ENCODE data around the gene C11orf21.
"Not testable (repeated sequence)": the region's sequence is repeated elsewhere in the genome, so short reads cannot be mapped to it uniquely, and the experiment has no call there.

The C11orf21 gene

GRCh38 chr11:2301631-2302305 is at the start of gene C11orf21, which contains the start of gene TSPAN32:
Gene C11orf21 (minus strand): TSS chr11:2301918. CDS start chr11:2301808, 110 bp downstream.
Gene TSPAN32 (plus strand): TSS chr11:2302013. CDS start chr11:2302150, 137 bp downstream.
- DNase-seq = peak; percentile 78

DNA sequence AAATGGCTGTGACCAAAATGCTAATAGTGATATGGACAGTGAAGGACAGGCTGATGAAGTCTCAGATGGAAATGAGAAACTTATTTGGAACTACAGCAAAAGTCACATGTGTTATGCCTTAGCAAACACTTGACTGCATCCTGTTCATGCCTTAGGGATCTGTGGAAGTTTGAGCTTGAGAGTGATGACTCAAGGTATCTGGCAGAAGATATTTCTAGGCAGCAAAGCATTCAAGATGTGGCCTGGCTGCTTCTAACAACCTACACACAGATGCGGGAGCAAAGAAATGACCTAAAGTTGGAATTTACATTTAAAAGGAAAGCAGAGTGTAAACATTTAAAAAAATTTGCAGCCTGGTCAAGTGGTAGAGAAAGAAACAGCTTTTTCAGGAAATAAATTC is 47.3 kb upstream of the C11orf21 start:
- no peak for DNase-seq

GRCh38 chr11:2347308-2347830 is 45.7 kb upstream of the C11orf21 start:
- DNase-seq = no peak

- no peak for DNase-seq
Measured at GRCh38 chr11:2346586-2347307, 45.0 kb upstream of the C11orf21 start.

DNA sequence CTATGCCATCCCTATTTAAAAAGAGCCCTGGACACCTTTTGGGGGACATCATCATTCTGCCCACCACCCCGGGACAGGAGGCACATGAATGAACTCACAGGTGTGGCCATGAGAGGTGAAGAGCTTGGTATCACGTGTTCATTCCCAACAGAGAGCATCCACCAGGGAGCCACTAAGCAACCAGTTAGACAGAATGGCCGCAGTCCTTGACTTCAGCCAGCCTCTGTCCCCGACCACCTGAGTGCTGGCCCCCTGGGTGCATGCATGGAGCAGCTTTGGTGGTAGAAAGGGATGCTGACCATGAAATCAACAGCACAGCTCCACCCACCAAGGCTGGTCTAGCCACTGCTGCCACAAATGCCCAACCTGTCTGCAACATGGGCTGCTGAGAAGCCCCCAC is 44.3 kb upstream of the C11orf21 start:
- no peak for DNase-seq

GRCh38 chr11:2345050-2345449 is 43.3 kb upstream of the C11orf21 start:
- DNase-seq = no peak

GRCh38 chr11:2343502-2343901 is 41.8 kb upstream of the C11orf21 start:
- no peak for DNase-seq

- no peak for DNase-seq
Measured at GRCh38 chr11:2342981-2343380, 41.3 kb upstream of the C11orf21 start.

DNA sequence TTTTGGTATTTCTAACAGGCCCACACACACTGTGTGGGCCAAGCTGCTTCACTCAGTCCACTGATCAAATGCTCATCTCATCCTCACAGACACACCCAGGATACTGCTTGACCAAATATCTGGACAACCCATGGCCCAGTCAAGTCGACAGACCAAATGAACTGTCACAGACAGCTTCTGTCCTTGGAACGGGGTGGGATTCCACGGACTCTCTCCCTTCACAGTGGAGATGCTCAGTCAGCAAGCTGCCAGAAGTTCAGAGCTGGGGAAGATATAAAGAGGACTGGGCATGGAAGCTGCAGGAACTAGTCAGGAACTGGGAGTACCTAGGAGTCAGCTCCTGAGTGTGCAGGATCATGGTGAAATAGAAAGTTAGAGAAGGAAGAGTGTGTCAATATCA is 40.8 kb upstream of the C11orf21 start:
- DNase-seq = no peak

DNA sequence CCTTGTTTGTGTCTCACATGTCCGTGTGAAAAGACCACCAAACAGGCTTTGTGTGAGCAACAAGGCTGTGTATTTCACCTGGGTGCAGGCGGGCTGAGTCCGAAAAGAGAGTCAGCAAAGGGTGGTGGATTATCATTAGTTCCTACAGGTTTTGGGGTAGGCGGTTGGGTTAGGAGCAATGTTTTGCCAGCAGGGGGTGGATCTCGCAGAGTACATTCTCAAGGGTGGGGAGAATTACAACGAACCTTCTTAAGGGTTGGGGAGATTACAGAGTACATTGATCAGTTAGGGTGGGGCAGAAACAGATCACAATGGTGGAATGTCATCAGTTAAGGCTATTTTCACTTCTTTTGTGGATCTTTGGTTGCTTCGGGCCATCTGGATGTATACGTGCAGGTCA is 37.0 kb upstream of the C11orf21 start:
- DNase-seq = not testable (repeated sequence)

DNA sequence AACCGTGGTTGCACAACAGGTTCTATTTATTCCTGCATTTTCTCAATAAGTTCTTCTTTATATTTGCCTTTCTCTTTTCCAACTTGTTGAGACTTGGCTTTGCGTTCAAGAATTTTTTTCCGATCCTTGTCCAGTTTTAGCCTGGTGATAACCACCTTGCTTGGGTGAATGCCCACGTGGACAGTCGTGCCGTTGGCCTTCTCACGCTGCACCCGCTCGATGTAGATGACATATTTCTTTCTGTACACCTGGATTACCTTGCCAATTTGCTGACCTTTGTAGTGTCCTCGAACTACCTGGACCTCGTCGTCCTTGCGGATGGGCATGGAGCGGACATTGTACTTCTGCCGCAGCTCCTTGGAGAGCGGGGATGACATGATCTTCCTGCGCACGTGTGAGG is 33.6 kb upstream of the C11orf21 start:
- not testable (repeated sequence) for DNase-seq

GRCh38 chr11:2333486-2334205 is 31.9 kb upstream of the C11orf21 start:
- DNase-seq = not testable (repeated sequence)

DNA sequence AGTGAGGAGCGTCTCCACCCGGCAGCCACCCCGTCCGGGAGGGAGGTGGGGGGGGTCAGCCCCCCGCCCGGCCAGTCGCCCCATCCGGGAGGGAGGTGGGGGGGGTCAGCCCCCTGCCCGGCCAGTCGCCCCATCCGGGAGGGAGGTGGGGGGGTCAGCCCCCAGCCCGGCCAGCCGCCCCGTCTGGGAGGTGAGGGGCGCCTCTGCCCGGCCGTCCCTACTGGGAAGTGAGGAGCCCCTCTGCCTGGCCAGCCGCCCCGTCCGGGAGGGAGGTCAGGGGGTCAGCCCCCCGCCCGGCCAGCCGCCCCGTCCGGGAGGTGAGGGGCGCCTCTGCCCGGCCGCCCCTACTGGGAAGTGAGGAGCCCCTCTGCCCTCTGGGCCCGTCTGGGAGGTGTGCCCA is 30.9 kb upstream of the C11orf21 start:
- not testable (repeated sequence) for DNase-seq

GRCh38 chr11:2331404-2331803 is 29.7 kb upstream of the C11orf21 start:
- no peak for DNase-seq

- no peak for DNase-seq
Measured at GRCh38 chr11:2330696-2331095, 29.0 kb upstream of the C11orf21 start.

DNA sequence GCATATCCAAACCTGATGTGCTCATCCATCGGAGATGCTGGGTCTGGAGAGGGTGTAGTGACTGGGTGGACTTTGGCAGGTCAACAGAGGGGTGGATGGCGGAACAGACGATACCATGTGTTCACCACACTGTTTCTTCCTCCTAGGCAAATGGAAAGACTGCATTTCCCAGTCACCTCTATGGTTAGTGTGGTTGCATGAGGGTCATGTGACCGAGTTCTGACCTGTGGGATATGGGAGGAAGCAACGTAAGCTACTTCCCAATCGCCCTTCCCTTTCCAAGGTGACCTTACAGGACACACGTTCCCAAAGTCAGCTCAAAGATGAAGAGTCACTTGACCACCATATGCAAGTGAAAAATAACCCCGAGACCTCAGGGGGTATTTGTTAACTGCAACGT is 27.8 kb upstream of the C11orf21 start:
- DNase-seq = no peak

- no peak for DNase-seq
Measured at GRCh38 chr11:2328656-2329354, 27.1 kb upstream of the C11orf21 start.

GRCh38 chr11:2328021-2328420 is 26.3 kb upstream of the C11orf21 start:
- no peak for DNase-seq

DNA sequence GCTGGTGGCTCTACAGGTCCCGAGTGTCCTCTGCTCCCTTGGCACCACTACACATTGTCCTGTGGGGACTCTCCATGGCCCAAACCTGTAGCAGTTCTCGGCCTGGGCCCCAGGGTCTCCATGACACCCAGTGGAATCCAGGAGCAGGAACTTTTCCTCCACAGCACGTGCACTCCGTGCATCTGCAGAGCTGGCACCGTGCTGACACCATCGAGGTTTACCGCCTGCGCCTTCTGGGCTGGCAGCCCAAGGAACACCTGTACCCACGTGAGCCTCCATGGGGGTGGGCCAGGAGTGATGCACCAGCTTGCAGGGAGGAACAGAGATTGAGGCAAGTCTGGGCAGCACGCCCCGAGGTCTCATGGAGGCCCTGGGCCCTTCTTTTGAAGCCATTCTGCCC is 25.3 kb upstream of the C11orf21 start:
- no peak for DNase-seq

- DNase-seq = no peak
Measured at GRCh38 chr11:2325719-2326118, 24.0 kb upstream of the C11orf21 start.

DNA sequence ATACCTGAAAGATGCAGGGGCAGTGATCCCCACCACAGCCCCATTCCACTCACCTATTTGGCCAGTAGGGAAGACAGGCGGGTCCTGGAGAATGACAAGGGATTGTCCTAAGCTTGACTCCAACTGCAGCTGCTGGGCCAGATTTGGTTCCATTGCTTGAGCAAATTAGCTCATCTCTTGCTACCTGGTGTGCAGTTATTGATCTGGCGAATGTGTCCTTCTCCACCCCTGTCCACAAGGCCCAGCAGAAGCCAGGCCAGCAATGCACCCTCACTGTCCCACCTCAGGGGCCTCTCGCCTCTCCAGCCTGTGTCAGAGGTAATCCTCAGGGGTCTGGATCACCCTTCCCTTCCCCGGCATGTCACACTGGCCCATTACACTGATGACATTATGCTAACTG is 23.4 kb upstream of the C11orf21 start:
- no peak for DNase-seq

GRCh38 chr11:2321311-2321683 is 19.6 kb upstream of the C11orf21 start:
- no peak for DNase-seq
